Dendritic cell treated with granulocyte-macrophage colony-stimulating factor and Interleukin-4, amounts not matched to agents 40 ng/mL and 50 ng/mL, for 4 days (primary cell): ENCODE measurements around the gene TRIM25.

Source experiments
- H3K27ac Mint-ChIP-seq: one replicate; pipeline ENCODE4 v1.8.0; 2022; ENCODE audit warnings: mild to moderate bottlenecking, mixed read lengths
- H3K27me3 Mint-ChIP-seq: one replicate; pipeline ENCODE4 v1.8.0; 2022; ENCODE audit warnings: mild to moderate bottlenecking, mixed read lengths
- H3K36me3 Mint-ChIP-seq: one replicate; pipeline ENCODE4 v1.8.0; 2022; ENCODE audit warnings: low read depth, mixed read lengths
- H3K4me1 Mint-ChIP-seq: one replicate; pipeline ENCODE4 v1.8.0; 2022; ENCODE audit warnings: low read depth, mixed read lengths
- H3K4me3 Mint-ChIP-seq: one replicate; pipeline ENCODE4 v1.8.0; 2022; ENCODE audit warnings: mild to moderate bottlenecking, moderate library complexity, mixed read lengths
- H3K9me3 Mint-ChIP-seq: one replicate; pipeline ENCODE4 v1.8.0; 2022; ENCODE audit warnings: mixed read lengths
- intact Hi-C: fragments of 100-400 bp; cut with micrococcal nuclease; formaldehyde crosslinking; loops from one replicate; pipeline ENCODE4 v1.15.0; 2022

The TRIM25 gene

DNA sequence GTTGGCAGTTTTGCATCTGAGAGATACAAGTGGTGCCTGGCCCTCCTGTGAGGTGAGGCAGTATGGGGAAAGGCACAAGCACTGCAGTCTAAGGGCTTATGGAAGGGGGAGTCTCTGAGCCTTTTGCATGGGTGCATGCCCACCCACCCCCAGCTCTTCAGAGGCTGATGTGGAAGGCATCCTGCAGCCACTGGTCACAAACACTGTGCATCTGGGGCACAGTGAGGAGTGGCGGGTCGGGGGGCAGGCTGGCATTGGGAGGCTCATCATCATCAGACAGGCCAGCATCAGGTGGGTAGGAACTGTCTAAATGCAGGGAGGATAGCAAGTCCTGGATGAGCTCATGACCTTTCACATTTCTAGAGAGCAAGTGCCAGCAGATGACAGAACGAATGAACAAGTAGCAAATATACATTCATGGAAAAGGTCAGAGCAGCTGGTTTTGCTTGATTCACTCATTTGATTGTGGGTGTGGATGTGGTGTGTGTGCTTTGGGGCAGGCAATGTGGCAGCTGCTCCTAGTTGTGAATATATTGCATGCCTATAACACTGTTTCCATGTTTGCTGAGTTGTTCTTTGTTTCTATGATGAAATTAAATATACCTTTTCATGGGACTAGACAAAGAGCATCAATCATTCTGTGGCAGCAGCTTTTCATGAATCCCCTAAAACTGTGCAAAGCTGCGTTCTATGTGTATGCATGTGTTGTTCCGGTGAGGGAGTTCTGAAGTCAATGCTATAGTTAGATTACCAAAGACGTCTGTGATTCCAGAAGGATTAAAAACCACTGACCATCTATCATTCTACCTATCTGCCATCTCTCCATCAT, 29.2 kb downstream of the TRIM25 start:
- Mint-ChIP-seq H3K27me3 (no peaks in the 10 kb centered on the region), H3K4me3 (no peak overlapping the region), H3K36me3 (peaks cover 59% of the 10 kb centered on the region), H3K4me1 (peaks cover 48% of the 10 kb centered on the region), H3K27ac (no peak overlapping the region), H3K9me3 (peaks cover 14% of the 10 kb centered on the region)
- intact Hi-C loops = no loop called here

DNA sequence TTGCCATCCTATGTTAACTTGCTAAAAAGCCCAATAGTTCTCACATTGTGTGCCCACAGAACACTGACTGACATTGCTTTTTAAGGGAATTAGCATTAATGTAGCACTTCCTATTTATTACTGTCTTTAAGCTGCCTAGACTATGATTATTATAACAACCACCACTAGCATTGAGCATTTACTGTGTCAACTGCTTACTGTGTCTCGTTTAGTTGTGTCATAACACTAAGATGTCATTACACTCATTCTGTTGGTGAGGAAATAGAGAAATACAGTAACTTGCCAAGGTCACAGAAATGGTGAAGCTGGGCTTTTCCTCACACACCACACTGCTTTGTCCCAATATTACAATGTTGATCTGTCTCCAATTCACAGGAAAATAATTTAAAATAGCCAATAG, 30.2 kb downstream of the TRIM25 start:
- no peak overlapping the region for H3K4me3 Mint-ChIP-seq
- H3K27me3 Mint-ChIP-seq = peaks cover 3% of the 10 kb centered on the region
- peaks cover 48% of the 10 kb centered on the region for H3K36me3 Mint-ChIP-seq
- intact Hi-C loops = no loop called here
- H3K9me3 Mint-ChIP-seq = peaks cover 14% of the 10 kb centered on the region
- no peak overlapping the region for H3K27ac Mint-ChIP-seq
- peaks cover 54% of the 10 kb centered on the region for H3K4me1 Mint-ChIP-seq

- H3K36me3 Mint-ChIP-seq = peaks cover 35% of the 10 kb centered on the region
- peaks cover 11% of the 10 kb centered on the region for H3K9me3 Mint-ChIP-seq
- intact Hi-C loops = no loop called here
- H3K27me3 Mint-ChIP-seq = peaks cover 5% of the 10 kb centered on the region
- H3K4me3 Mint-ChIP-seq = no peak overlapping the region
- no peak overlapping the region for H3K27ac Mint-ChIP-seq
- peaks cover 54% of the 10 kb centered on the region for H3K4me1 Mint-ChIP-seq
Measured at GRCh38 chr17:56881685-56882295, 32.1 kb downstream of the TRIM25 start.

- Mint-ChIP-seq H3K27me3 (peaks cover 5% of the 10 kb centered on the region), H3K4me1 (peaks cover 55% of the 10 kb centered on the region), H3K9me3 (peaks cover 11% of the 10 kb centered on the region), H3K4me3 (no peak overlapping the region), H3K27ac (no peak overlapping the region), H3K36me3 (peaks cover 23% of the 10 kb centered on the region)
- intact Hi-C loops = no loop called here
Measured at GRCh38 chr17:56880571-56880970, 33.3 kb downstream of the TRIM25 start.

DNA sequence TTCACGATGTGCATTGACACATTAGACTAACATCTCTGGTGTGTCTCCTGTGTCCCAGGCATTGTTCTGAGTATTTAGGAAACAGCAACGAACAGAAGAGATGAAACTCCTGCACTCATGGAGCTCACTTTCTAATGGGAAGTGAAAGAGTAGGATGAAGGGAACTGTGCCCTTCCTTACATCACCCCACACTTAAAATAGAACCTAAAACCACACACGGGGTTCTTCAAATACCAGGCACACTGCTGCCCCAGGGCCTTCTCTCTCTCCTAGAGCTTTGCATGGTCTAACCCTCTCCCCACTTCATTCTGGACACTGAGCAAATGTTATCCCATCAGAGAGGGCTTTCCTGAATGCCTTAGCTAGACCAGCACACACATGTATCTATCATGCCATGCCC, 33.7 kb downstream of the TRIM25 start:
- H3K4me3 Mint-ChIP-seq = no peak overlapping the region
- peaks cover 5% of the 10 kb centered on the region for H3K27me3 Mint-ChIP-seq
- peaks cover 51% of the 10 kb centered on the region for H3K4me1 Mint-ChIP-seq
- intact Hi-C loops = no loop called here
- no peak overlapping the region for H3K27ac Mint-ChIP-seq
- peaks cover 19% of the 10 kb centered on the region for H3K36me3 Mint-ChIP-seq
- peaks cover 11% of the 10 kb centered on the region for H3K9me3 Mint-ChIP-seq

DNA sequence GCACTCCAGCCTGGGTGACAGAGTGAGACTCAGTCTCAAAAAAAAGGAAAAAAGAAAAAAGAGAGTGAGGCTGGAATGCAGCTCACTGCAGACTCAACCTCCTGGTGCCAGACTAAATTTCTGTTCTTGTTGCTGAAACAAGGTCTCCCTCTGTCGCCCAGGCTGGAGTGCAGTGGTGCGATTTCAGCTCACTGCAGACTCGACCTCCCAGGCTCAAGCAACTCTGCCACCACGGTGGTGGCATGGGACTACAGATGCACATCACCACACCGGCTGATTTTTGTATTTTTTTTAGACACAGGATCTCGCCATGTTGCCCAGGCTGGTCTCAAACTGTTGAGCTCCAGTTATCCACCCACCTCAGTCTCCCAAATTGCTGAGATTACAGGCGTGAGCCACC, 34.6 kb downstream of the TRIM25 start:
- Mint-ChIP-seq H3K36me3 (peaks cover 10% of the 10 kb centered on the region), H3K4me1 (peaks cover 42% of the 10 kb centered on the region), H3K4me3 (no peak overlapping the region), H3K9me3 (peaks cover 11% of the 10 kb centered on the region), H3K27me3 (peaks cover 5% of the 10 kb centered on the region), H3K27ac (no peak overlapping the region)
- intact Hi-C loops = no loop called here

- no peak overlapping the region for H3K27ac Mint-ChIP-seq
- H3K4me1 Mint-ChIP-seq = peaks cover 35% of the 10 kb centered on the region
- H3K4me3 Mint-ChIP-seq = no peak overlapping the region
- peaks cover 11% of the 10 kb centered on the region for H3K9me3 Mint-ChIP-seq
- intact Hi-C loops = no loop called here
- peaks cover 5% of the 10 kb centered on the region for H3K27me3 Mint-ChIP-seq
- H3K36me3 Mint-ChIP-seq = peaks cover 6% of the 10 kb centered on the region
Measured at GRCh38 chr17:56876766-56877179, 37.1 kb downstream of the TRIM25 start.

GRCh38 chr17:56870081-56870651, 43.7 kb downstream of the TRIM25 start:
- Mint-ChIP-seq H3K27ac (peak overlapping the region; percentile 73), H3K4me1 (no peaks in the 10 kb centered on the region), H3K4me3 (no peak overlapping the region), H3K27me3 (no peaks in the 10 kb centered on the region), H3K36me3 (no peaks in the 10 kb centered on the region), H3K9me3 (no peaks in the 10 kb centered on the region)
- intact Hi-C loops = no loop called here

DNA sequence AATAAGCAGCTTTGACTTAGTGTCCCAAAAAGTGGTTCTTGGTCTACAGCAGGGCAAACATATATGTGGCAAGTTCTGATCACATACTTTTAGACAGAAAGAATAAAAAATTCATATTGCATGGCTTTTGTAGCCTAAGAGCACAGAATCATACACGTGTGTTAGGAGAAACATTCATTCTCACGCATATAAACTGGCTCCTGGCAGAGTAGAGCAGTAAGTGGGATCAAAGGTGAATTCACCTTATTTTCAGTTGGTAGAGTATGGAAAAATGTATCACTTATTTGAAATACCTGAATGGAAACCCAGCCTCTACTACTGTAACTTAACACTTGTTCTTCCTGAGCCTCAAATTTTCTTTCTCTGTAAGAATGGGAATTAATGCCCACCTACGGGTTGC, 45.1 kb downstream of the TRIM25 start:
- Mint-ChIP-seq H3K9me3 (no peaks in the 10 kb centered on the region), H3K27me3 (no peaks in the 10 kb centered on the region), H3K4me1 (no peaks in the 10 kb centered on the region), H3K27ac (no peak overlapping the region), H3K36me3 (no peaks in the 10 kb centered on the region), H3K4me3 (no peak overlapping the region)
- intact Hi-C loops = no loop called here

DNA sequence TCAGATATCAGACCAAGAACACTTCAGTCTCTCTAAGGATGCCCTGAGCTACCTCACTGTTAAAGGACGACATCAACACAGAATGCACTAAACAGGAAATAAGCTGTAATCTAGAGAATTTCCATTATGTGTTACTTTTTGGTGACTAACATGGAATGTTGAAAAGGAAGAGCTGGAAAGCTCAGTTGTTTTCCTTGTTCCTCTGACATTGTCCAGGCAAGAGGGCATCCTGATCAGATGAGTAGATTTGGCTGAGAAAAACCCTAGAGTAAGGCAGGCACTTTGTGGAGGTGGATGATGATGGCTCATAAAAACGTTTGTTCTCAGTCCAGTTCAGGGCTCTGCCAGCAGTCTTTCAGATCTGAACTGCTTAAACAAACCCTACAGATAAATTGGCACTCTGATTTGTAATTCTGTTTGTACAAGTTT, 45.9 kb downstream of the TRIM25 start:
- no peaks in the 10 kb centered on the region for H3K4me1 Mint-ChIP-seq
- H3K27me3 Mint-ChIP-seq = no peaks in the 10 kb centered on the region
- no peaks in the 10 kb centered on the region for H3K36me3 Mint-ChIP-seq
- no peak overlapping the region for H3K4me3 Mint-ChIP-seq
- H3K9me3 Mint-ChIP-seq = no peaks in the 10 kb centered on the region
- intact Hi-C loops = no loop called here
- H3K27ac Mint-ChIP-seq = no peak overlapping the region

- no peaks in the 10 kb centered on the region for H3K9me3 Mint-ChIP-seq
- H3K27me3 Mint-ChIP-seq = no peaks in the 10 kb centered on the region
- no peaks in the 10 kb centered on the region for H3K4me1 Mint-ChIP-seq
- no peak overlapping the region for H3K4me3 Mint-ChIP-seq
- intact Hi-C loops = no loop called here
- no peaks in the 10 kb centered on the region for H3K36me3 Mint-ChIP-seq
- no peak overlapping the region for H3K27ac Mint-ChIP-seq
Measured at GRCh38 chr17:56866496-56866895, 47.4 kb downstream of the TRIM25 start.

DNA sequence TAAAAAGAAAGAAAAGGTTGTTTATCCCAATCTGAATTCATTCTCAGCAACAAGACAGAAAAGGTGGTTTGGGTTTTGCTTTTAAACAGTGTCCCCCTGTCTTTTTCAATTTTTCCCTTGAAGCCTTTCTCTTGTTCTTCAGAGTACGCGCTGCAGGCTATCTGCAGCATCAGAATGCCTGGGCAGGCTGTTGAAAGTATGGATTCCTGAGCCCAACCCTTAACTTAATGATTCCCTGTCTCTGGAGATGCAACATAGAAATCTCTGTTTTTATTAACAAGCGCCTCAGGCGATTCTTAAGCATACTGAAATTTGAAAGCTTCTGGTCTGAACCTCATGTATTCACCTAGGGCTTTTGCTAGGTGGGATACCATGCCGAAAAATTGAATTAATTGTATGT, 47.8 kb downstream of the TRIM25 start:
- H3K27ac Mint-ChIP-seq = no peak overlapping the region
- no peak overlapping the region for H3K4me3 Mint-ChIP-seq
- intact Hi-C loops = no loop called here
- H3K27me3 Mint-ChIP-seq = no peaks in the 10 kb centered on the region
- H3K4me1 Mint-ChIP-seq = no peaks in the 10 kb centered on the region
- H3K36me3 Mint-ChIP-seq = no peaks in the 10 kb centered on the region
- no peaks in the 10 kb centered on the region for H3K9me3 Mint-ChIP-seq

GRCh38 chr17:56863974-56864373, 49.9 kb downstream of the TRIM25 start:
- H3K27ac Mint-ChIP-seq = no peak overlapping the region
- no peak overlapping the region for H3K4me3 Mint-ChIP-seq
- no peaks in the 10 kb centered on the region for H3K9me3 Mint-ChIP-seq
- intact Hi-C loops = no loop called here
- no peaks in the 10 kb centered on the region for H3K4me1 Mint-ChIP-seq
- no peaks in the 10 kb centered on the region for H3K27me3 Mint-ChIP-seq
- H3K36me3 Mint-ChIP-seq = no peaks in the 10 kb centered on the region

DNA sequence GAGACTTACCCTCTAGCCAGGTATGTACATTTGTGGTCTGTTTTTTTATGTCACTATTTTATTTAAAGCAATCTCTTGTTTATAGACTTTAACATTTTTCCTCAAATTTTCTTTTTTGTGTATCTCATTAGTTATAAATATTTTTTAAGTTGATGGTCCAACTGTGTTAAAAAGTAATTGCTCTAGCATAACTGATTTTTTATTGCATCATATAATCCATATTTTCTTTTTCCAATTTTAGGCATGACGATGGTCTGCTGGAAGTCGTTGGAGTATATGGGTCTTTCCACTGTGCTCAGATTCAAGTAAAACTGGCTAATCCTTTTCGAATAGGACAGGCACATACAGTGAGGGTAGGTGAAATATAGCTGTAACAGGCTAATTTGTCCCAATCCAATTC, 52.0 kb downstream of the TRIM25 start:
- no peak overlapping the region for H3K27ac Mint-ChIP-seq
- no peaks in the 10 kb centered on the region for H3K9me3 Mint-ChIP-seq
- no peak overlapping the region for H3K4me3 Mint-ChIP-seq
- H3K27me3 Mint-ChIP-seq = no peaks in the 10 kb centered on the region
- no peaks in the 10 kb centered on the region for H3K36me3 Mint-ChIP-seq
- intact Hi-C loops = no loop called here
- H3K4me1 Mint-ChIP-seq = no peaks in the 10 kb centered on the region
